GM18868 (cell line): ENCODE measurements around the gene LIPA.
A peak's percentile ranks its signal among the peaks of the same experiment; 100 is the strongest.
"Not testable (repeated sequence)": the region's sequence is repeated elsewhere in the genome, so short reads cannot be mapped to it uniquely, and the experiment has no call there.

Experiments
- ATAC-seq: cut with Tn5 transposase; IDR thresholded peaks from one replicate; pipeline ENCODE4 v1.9.1; 2021; ENCODE audit warnings: mild to moderate bottlenecking, moderate library complexity; ENCODE audit not compliant: unreplicated experiment

LIPA gene

DNA sequence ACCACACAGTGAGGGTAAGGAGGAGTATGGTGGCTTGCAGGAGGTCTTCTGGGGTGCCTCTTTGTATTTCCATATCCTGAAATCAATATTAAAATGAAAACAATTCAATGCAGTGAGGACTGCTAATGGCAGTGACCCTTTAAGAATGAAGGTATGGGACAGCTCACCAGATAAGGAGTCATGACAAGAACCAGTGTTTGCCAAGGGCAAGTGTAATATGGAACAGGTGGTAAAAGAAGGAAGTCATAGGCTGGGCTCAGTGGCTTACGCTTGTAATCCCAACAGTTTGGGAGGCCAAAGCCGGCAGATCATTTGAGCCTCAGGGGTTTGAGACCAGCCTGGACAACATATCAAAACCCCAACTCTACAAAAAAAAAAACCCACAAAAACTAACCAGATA, 20.0 kb upstream of the LIPA start:
- no peak for ATAC-seq

DNA sequence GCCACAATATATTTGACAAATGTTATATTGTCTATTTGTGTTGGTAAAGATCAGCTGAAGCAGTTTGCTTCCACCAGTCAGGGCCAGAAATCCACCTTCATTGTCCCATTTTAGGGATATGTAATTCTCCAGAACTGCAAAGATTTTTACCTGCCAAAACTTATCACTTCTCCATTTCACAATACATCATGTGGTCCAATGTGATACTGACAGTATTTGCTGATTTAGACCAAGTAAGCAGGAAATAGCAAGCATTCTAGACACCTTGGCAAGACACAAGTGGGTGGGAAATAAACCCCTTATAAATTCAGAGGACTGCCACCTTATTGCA, 18.5 kb upstream of the LIPA start:
- ATAC-seq = no peak

- ATAC-seq = no peak
Observed at GRCh38 chr10:89269433-89270152, 18.0 kb upstream of the LIPA start.

- ATAC-seq = no peak
Observed at GRCh38 chr10:89266721-89267453, 15.3 kb upstream of the LIPA start.

- ATAC-seq = no peak
Observed at GRCh38 chr10:89263531-89263930, 12.0 kb upstream of the LIPA start.

DNA sequence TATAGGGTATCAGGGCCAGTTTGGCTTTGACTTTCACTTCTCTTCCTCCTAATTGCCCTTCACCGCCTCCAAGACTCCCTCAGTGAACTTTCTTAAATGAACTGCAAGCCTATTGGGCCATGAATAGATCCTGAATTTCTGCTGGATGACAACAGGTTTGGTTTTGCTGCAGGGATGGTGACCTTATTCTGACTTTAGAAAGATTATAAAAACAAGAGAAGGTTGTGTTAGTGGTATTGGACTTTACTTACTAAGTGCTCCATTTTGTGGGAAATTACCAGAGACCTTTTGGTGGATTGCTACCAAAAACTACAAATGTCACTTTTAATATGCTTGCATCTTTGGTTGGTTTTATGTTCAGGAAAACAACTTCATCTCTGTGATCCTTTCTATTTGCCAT, 11.5 kb upstream of the LIPA start:
- ATAC-seq = no peak

DNA sequence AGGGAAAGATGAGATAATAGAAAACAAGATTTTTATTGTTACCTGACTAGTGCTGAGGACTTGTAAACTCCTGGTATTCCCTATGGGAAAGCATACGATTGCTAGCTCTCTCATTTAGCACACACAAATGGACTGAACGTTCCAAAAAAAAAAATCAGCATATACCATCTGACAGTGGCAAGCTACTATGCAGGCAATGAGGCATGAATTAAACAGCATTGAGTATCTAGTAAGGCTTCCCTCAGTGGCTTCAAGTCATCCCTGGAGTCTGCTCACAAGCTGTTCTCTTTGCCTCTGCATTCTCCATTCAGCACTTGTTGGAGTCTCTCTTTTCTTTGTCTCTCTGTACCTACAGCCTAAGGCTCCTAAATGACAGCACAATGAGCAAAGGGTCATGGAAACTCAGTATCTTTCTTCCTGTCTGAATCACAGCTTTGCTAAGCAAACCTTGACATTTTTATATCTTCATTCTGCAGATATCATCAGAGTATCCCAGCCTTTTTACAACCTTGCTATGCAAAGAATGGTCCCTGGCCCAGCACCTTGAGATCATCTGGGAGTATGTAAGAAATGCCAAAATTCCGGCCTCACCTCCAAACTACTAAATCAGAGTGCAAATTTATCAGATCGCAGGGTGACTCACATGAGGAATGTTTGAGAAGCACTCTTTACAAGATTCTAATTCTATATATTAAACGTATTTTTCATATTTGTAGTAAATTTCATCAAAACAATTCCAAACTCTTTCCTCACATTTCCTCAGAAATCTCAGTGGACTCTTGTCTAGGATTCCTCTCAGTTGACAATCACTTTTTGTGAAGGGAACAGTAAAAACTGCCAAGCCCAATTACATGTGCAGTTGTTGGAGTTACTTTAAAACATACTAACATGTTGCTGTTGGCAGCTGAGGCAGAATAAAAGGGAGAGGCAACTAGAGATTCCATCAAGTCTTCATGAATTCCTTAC, 10.8 kb upstream of the LIPA start:
- ATAC-seq = no peak

GRCh38 chr10:89258881-89259280, 7.3 kb upstream of the LIPA start:
- no peak for ATAC-seq

DNA sequence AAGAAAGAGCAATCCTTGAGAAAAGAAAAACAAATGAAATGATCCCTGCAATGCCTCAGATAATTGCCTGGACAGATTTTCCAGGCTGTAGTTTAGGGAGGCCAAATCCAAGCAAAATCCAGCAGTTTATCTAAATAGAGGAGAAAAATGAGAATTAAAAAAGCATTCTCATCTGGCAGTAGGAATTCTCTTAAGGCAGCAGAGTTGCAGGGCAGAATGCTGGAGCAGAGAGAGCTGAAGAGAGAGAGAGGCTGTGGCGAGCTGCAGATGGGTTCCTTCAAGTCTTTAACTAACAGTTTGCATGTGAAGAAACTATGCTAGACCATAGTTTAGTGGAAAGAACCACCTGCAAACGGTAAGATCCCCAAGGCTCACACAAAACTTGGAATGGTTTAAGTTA, 6.0 kb upstream of the LIPA start:
- ATAC-seq = no peak

DNA sequence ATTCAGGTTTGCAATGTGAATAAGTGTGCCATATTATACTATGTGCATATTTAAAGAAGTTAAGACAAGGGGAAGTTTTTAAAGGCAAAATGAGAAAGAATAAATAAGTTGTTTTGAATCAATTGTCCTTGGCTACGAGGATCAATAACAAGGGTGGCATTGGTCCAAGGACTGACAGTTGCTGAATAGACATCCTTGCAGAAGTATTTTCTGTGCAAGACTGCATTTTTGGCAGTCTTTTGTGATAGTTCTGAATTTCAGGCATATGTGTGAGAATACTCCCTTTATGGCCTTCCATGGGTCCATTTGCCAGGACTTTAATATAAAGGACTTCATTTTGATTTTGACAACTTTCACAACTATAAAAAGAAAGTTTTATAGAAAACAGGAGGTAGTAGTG, 5.4 kb upstream of the LIPA start:
- no peak for ATAC-seq

- ATAC-seq = no peak
Observed at GRCh38 chr10:89256340-89256739, 4.8 kb upstream of the LIPA start.

GRCh38 chr10:89255793-89256192, 4.2 kb upstream of the LIPA start:
- ATAC-seq = no peak

GRCh38 chr10:89255091-89255579, 3.6 kb upstream of the LIPA start:
- ATAC-seq = not testable (repeated sequence)

GRCh38 chr10:89252225-89252585, 630 bp upstream of the LIPA start:
- ATAC-seq = no peak

GRCh38 chr10:89250865-89251408, 638 bp downstream of the LIPA start:
- ATAC-seq = no peak

GRCh38 chr10:89248990-89249389, 2.6 kb downstream of the LIPA start:
- ATAC-seq = no peak

- ATAC-seq = not testable (repeated sequence)
Observed at GRCh38 chr10:89247623-89248022, 4.0 kb downstream of the LIPA start.

DNA sequence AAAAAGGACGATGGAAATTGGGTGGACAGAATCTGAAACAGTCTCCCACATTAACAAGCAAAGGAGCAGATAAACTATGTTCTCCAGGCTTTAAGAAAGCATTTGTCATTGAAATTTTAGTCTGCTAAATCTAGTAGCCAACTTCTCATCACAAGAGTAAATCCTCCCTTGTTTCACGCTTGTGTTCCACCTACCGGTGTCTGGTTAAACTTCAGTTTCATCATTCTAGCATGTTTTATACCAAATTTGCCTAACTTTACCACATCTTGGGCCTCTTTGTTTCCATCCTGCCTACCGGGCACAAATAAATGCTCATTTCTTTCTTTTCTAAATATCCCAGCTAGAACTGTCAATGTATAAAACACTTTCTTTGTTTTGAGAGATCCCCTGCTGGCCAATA, 5.8 kb downstream of the LIPA start:
- ATAC-seq = peak; percentile 33

- ATAC-seq = peak; percentile 35
Observed at GRCh38 chr10:89242840-89243568, 8.6 kb downstream of the LIPA start.

GRCh38 chr10:89242345-89242684, 9.3 kb downstream of the LIPA start:
- ATAC-seq = no peak
